A673 (cell line): ENCODE data around the gene RHBG.

Source experiments
- CTCF ChIP-seq: fragments of 300-800, 200-600 bp; sonication (generic); conservative IDR thresholded peaks from 2 replicates; pipeline ENCODE4 v1.5.1; 2017; ENCODE audit warnings: low read depth, mild to moderate bottlenecking, antibody characterized with exemption, low read length, moderate library complexity, mixed read lengths
- EZH2 ChIP-seq: fragments of 200-600 bp; sonication (generic); IDR thresholded peaks from 2 replicates; pipeline ENCODE4 v1.6.1; 2017; ENCODE audit warnings: borderline replicate concordance, low read depth, mild to moderate bottlenecking, mixed read lengths, antibody characterized with exemption, low read length; ENCODE audit not compliant: poor library complexity, severe bottlenecking

DNA sequence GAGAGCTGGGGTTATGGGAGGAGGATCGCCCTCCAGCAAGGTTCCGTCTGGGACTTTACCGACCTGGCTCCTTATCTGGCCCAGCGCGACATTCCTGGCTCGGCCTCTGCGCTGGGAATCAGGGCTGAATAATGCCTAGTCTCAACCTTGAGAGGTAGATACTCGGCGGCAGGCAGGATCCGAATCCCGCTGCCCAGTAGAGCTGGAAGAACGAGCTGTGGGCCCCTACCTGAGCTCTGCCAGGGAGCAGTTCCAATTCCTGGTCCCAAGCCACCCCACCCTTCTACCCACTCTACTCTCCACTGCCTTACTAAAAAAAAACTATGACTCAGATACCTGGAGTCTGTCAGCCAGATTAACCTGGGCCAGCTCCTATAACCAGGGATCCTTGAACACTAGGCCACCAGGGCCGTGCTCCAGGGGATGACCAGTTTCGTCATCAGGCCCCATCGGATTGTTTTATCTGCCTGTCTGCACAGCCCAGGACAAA is 53.6 kb downstream of the RHBG start:
- no peak for TF ChIP-seq CTCF
- no peak for TF ChIP-seq EZH2
